GM21526 (cell line): ENCODE measurements around the gene HYAL2.

Experiments used
- ATAC-seq: cut with Tn5 transposase; IDR thresholded peaks from one replicate; pipeline ENCODE4 v1.9.1; 2021; ENCODE audit warnings: moderate library complexity; ENCODE audit not compliant: unreplicated experiment, low FRiP score

Gene HYAL2

DNA sequence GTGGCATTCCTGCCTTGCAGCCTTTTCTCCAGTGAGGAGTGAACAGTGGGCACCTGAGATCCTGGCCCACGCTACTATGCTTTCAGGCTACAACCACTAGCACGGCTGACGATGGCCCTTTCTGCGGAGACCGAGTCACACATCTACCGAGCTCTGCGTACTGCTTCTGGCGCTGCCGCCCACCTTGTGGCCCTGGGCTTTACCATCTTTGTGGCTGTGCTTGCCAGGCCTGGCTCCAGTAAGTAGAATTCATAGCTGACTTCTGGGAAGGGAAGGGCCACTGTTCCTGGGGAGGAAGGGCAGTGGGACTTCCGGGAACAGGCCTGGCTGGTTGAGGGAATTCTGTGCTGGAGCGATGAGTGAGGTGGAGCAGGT is 28.8 kb upstream of the HYAL2 start:
- ATAC-seq = no peak

DNA sequence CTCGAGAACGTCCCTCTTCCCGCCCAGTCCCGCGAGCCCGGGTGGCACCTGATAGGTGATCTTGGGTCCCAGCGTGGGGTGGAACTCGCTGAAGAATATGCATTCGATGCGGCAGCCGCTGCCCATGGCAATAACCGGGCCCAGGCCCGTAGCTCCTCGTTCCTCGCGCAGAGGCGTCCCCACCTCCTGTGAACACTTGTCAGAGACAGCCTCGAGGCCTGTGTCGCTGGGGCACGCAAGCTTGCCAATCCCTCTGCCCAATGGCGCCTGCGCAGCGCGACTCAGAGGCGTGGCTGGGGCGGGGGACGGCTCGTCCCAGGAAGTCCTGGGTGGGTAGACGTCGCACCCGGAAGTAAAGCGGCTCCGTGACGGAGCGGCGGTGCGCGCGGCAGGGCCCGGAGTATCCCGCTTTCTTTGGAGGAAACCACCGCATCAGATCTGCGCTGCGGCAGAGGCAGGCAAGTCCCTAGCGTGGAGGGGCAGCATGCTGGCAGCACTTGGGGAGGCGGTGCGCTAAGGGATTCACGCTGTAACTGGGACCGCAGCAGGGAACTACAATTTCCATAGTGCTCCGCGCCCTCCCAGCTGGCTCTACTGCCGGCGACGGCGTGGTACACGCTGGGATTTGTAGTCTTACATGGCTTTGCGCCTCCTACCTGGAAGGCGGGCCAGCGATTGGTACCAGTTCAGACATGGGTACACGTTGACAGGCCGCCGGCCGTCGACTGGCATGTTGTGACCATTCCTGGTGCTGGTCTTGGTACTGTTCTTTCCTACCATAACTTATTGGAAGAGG is 28.2 kb upstream of the HYAL2 start, which contains the start of the genes CYB561D2 and NPRL2:
Gene CYB561D2, plus strand, starts transcription at position 336 of the 796 bp plus-strand sequence. CDS start 572 bp downstream, outside the sequence.
Gene NPRL2, minus strand, starts transcription at position 249 of the 796 bp plus-strand sequence. Its CDS starts 123 bp downstream, at position 126.
- peak; percentile 78 for ATAC-seq

DNA sequence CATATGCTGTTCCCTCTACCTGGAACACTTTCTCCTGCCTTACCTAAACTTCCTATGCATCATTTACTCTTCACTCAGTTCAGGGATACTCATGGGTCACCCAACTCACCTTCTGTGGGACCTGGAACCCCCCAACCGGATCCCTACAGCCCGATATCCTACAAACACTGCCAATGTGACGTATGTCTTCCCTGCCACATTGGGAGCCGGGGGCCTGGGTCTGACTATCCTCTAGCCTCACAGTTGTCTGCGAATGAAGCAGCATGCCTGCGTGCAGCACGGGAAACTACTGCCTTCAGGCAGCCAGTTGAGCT is 27.6 kb upstream of the HYAL2 start:
- ATAC-seq = no peak

DNA sequence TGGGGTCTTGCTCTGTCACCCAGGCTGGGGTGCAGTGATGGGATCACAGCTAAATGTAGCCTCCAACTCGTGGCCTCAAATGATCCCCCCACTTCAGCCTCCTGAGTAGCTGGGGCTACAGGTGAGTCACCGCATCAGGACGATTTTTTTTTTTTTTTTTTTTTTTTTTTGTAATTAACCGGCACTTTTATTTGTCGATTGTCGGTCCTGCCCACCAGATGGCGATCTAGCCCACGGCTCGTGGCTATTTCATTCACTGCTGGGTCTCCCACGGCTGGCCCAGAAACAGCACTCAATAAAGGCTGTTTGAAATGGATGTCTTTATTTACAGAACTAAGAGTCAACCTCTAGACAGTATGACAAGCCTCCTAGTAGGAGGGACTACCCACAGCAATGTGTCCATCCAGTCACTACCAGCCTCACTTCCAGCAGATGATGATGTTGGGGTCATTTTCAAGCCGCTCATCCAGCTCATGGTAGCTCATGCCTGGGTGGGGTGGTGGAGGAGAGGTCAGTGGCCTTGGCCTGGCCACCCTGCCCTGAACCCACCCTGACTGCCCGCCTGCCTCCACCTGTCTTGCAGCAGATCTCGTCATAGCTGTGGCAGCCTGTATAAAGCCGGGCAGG is 24.8 kb upstream of the HYAL2 start:
- no peak for ATAC-seq

DNA sequence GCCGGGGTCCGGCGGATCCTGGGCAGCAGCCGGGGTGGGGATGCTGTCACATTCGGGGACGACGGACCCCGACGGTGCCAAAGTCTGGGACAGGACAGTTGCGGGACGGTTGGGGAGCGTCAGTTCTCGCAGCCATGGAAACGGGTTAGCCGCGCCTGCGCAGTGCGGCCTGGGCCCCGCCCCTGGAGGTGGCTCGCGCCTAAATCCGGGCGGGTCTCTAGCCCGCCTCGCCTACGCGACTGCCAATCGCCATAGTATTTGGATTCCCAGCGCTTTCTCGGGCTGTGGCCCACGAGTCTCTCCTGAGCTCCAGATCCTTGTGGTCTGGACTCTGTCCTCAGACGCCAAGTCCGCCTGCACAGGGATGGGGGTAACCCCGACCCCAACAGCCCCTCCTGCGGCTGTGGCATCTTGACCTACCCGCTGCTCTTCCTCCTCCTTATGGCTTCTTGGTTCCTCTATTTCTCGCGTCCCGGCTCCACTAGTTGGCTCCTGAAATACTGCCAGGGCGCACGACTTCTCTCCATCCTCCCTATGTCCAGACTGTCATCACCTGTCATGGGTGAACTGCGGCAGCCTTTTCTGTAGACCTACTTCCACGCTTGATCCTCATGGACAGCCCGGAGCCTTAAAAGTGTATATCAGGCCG is 23.2 kb upstream of the HYAL2 start, which contains the start of gene ZMYND10:
Gene ZMYND10, minus strand, starts transcription at position 147 of the 649 bp plus-strand sequence. CDS start 153 bp downstream, outside the sequence.
- no peak for ATAC-seq

DNA sequence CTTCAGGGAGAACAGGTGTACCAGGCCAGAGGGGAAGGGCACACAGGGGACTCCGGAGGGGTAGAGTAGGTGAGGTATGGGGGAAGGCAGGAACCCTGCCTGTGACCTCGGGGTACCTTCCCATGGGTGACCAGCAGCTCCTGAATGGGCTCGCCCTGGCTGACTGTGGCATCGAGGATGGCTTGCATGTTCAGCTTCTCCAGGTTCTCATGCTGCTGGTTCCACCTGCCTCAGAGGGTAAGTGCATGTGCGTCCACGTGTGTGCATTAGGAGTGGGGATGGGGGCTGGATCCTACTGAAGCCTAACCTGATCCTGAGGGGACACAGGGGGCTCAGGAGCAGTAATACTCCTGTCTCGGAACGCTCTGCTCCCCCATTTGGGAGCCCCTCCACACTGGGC is 22.5 kb upstream of the HYAL2 start:
- no peak for ATAC-seq

DNA sequence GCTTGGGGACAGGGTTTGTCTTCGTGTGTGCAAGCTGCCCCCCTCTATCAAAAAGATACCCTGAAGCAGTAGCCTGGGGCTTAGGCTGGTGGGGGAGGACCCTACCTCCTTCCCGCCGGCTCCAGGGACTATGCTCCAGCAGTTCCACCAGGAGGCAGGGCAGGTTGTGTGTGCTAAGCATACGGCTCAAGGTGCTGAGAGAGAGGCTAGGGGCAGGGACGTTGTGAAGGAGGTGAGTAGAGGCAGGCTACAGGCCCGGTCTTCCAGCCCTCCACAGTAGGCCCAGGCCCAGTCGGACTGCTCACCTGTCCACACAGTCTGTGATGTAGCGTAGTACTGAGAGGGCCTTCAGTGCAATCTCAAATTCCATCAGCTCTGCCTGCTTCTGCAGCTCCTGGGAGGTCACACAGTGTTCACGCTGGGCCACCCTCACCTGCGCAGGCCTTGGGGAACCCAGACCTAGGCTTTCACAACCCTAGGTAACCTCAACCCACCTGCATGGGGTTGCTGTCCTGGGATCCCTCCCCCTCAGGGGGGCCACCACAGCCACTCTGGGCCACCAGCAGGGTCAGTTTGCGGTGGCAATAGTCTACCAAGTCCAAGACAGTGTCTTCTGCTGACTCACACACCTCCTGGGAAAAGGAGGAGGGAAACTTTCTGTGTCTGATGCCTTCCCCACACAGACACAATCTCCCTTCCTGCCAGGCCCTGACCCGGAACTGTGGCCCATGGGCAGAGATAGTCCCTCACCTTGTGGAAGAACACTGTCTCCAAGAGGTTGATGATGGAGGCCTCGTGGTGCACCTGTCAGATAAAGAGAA is 20.5 kb upstream of the HYAL2 start:
- no peak for ATAC-seq

DNA sequence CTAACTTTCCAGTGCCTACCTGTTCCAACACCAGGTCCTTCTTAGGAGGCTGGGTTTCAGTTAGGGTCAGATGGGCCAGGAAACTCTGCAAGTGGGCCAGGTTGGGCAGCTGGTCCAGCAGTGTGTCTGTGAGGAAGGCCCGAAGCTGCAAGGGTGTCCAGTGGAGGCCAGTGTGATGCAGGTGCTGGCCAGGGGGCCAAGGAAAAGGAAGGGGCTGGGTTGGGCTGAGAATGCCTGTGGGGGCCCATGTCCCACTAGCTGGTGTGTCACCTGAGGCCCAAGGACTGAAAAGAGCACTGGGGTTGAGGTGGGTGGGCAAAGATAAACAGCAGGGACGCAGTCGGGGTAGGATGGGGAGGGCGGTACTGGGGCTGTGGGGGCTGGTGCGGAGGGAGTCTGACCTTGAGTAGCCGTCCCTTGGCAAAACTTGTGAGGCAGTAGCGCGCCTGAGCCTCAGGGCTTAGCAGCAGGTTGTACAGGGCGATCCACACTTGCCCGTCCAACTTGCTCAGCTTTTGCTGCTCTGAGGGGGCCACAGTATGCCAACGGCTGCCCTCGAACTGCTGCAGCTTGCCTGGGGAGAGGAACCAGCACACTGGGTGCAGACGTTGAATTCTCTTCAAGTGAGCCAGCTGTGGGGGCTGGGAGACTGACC is 19.6 kb upstream of the HYAL2 start:
- no peak for ATAC-seq

DNA sequence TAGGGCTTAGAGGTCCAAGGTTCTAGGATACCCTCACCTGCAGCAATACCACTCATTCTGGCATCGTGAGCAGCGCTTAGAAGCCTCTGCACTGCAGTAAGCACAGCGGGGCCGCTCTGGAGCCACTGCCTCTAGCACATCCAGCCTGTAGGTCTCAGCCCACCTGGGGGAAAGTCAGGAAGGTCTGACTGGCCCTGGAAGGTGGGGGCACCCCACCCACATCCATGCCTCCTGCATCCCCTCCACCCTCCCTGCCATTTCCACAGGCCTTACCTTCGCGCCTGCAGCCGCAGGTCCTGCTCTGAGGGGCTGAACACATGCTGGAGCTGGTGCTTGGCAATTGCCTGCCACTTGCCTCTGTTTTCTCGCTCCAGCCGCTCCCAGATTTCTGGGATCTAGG is 19.0 kb upstream of the HYAL2 start:
- ATAC-seq = no peak

DNA sequence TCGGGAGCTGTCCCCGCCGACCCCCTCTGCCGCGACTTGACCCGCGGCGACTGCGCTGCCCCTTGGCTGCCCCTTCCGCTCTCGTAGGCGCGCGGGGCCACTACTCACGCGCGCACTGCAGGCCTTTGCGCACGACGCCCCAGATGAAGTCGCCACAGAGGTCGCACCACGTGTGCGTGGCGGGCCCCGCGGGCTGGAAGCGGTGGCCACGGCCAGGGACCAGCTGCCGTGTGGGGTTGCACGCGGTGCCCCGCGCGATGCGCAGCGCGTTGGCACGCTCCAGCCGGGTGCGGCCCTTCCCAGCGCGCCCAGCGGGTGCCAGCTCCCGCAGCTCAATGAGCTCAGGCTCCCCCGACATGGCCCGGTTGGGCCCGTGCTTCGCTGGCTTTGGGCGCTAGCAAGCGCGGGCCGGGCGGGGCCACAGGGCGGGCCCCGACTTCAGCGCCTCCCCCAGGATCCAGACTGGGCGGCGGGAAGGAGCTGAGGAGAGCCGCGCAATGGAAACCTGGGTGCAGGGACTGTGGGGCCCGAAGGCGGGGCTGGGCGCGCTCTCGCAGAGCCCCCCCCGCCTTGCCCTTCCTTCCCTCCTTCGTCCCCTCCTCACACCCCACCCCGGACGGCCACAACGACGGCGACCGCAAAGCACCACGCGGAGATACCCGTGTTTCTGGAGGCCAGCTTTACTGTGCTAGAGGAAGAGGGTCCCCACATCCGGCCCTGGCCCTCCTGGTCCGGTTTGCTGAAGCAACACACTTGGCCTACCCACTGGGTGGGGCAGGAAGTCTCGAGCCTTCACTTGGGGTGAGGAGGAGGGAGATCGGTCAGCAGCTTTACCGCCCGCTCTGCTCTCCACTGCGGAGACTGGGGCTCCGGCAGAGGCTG is 18.1 kb upstream of the HYAL2 start, which contains the start of gene RASSF1:
Gene RASSF1, minus strand, starts transcription at position 389 of the 882 bp plus-strand sequence. Its CDS starts 31 bp downstream, at position 358.
- no peak for ATAC-seq

DNA sequence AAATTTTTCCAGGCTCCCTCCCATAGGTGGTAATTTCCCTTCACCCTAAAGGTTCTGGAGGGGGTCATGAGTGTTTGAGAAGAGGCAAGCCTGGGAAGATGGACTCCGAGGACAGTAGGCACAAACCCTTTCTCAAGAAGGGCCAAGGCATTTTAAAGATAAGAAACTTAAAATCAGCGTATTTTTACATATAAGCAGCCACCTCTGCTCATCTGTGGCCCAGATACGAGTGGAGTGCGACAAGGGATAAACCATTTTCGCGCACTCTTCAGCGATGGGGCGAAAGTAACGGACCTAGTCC is 17.6 kb upstream of the HYAL2 start:
- ATAC-seq = no peak

DNA sequence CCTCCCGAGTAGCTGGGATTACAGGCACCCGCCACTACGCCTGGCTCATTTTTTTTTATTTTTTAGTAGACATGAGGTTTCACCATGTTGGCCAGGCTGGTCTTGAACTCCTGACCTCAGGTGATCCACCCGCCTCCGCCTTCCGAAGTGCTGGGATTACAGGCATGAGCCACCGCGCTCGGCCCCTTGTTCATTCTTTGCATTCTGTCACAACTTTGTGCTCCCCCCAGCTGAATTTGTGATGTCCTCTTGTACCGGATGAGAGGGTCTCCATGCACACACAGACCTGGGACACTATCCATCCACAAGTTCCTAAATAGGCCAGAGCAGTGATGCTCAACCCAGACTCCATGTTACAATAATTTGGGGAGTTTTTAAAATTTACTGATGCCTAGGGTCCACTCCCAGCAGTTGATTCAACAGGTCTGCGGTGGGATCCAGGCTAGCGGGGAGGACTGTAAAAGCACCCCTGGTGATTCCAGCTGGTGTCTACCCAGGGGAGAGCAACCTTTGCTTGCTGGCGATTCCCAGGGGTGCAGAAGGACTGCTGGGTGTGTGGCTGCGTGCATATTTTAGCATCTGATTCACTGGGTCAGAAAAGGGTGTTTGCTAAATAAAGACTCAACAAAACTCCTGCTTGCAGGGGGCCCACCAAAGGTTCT is 17.1 kb upstream of the HYAL2 start:
- no peak for ATAC-seq

DNA sequence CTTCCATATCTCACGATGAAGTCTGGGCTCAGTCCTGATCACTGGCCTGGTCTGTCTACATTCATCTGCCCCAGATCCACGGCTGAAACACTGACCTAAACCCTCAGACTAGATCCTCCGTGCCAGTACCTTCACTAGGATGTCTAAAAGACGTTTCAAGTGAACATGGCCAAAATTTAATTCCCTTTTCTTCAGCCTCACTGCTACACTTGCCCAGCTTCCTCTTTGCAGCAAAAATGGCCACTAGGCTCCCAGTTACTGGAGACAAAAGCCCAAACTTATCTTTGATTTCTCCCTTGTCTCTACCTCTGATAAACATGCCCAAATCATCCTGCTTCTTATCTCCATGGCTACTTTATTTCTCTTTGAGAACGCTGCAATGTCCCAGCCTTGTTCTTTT is 16.4 kb upstream of the HYAL2 start:
- no peak for ATAC-seq

DNA sequence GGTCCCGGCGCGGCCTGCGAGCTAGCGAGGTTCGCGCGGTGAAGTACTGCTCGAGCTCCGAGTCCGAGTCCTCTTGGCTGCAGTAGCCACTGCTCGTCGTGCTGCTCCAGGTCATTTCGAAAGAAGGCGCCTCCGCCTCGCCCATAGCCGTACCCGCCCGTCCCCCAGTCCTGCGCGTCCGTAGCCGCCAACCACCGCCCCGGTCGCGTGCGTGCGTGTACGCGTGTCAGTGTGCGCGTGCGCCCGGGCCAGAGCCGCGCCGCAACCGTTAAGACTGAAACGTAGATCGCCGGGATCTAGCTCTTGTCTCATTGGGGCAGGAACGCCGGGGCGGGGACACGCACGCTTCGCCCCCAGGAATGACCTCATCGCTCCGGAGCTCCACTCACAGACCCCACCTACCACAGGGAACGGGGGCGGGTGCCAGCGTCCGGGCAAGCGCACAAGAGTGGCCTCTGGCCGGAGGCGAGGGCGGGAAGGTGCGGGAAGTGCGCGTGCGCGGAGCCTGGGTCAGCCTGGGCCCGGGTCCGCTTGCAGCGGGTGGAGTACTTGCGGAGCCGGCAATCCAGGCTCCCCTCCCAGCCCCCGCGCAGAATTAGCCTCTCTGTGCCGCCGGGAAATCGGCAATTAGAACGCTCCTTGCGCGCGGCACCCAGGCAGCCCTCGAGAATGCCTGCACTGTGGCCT is 14.8 kb upstream of the HYAL2 start:
- ATAC-seq = peak; percentile 59

DNA sequence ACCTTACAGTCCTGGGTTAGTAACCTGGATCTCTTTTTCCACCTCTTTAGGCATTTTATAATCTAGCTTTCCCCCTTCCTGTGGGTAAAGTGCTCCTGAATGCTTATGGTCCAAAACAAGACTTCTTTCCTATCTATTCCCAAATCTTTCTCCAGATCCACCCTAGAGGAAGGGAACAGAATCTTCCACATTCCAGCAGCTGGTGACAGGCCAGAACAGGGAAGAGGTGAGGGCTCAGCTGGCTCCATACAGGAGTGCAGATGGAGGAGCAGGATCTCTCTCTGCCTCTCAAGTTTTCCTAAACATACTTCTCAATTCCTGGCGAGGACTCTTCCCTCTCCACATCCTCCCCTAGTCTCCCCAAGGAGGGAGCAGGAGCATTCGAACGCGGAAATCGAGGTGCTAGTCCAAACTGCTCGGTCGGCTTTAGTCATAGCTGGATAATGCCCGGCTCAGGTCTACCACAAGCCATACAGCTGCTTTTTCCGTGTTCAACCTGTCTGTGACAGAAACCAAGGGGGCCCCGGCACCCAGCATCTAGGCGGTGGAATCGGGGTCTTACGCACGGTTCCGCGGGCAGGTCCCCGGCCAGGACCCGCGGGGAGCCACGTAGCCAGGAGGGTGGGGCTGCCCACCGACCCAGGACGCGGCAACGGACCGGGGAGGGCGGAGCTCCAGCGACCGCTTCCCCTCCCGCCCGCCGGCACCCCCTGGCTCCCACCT is 14.1 kb upstream of the HYAL2 start:
- peak; percentile 9 for ATAC-seq

DNA sequence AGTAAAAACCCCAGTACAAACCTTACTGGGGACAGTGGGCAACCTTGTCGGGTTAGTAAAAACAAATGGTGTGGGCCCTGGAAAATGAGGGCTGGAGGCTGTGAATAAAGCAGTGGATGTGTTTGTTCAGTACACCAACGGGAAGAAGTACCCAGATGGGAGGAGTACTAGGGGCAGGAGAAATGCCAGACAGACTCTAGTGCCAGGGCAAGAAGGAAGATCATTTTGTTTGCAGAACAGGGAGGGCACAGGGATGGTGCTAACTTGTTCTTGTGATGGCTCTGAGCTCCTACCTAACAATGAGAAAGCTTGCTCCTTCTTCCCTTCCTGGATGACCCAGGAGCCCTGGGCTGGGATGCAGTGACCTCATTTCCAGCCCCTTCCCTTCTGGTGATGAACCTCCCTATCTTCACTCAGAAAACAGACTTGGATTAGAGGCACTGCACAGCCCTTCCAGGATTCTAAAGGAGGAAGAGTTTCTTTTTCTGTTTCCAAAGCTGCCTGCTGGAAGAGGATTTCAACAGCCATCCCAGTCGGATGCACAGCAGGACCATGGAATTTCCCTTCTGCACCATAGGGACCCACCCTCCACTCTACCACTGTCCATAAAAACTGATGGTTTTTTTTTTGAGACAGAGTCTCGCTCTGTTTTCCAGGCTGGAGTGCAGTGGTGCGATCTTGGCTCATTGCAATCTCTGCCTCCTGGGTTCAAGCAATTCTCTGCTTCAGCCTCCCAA is 12.0 kb upstream of the HYAL2 start:
- ATAC-seq = no peak
